IMR-90 (cell line): ENCODE results near the gene OR52W1. TPM values are rescaled to one million over a fixed set of nuclear protein-coding genes. Genes with fewer than 3 reads are reported as not detected.

Experiments
- ATAC-seq: fragments of 200-7000 bp; cut with Tn5 transposase; 2 replicates; pipeline ENCODE4 v1.9.1; 2020; ENCODE audit warnings: low read depth, mild to moderate bottlenecking, moderate library complexity
- BruUV-seq: library from RNA; stranded (reverse); fragments of 400-500 nt; replicated peaks from 2 replicates; lab custom pipeline; 2021; lab: Mats Ljungman, UMichigan
- CTCF ChIA-PET: fragments of 300-600 bp; formaldehyde crosslinking; extraction: SDS; loops from one replicate; lab custom pipeline; 2021; ENCODE audit warnings: antibody characterized with exemption; lab: Yijun Ruan, JAX
- POLR2A ChIA-PET: fragments of 300-600 bp; sonication (Branson Sonifier 250); formaldehyde crosslinking; loops from one replicate; lab custom pipeline; 2022; ENCODE audit warnings: antibody characterized with exemption; ENCODE audit not compliant: unreplicated experiment; lab: Charles Lee
- DNase-seq: peaks from one replicate; pipeline ENCODE4 v3.0.0; 2013
- H2AFZ ChIP-seq: replicated peaks from 2 replicates; pipeline ENCODE3; 2013; ENCODE audit warnings: low read length, mild to moderate bottlenecking; ENCODE audit not compliant: poor library complexity
- H2AK5ac ChIP-seq: 2 replicates; pipeline ENCODE4 v1.6.1; 2013; ENCODE audit warnings: low read depth, low read length, inconsistent platforms
- H2AK9ac ChIP-seq: replicated peaks from 2 replicates; pipeline ENCODE3; 2013; ENCODE audit warnings: mild to moderate bottlenecking, low read depth, low read length, moderate library complexity; ENCODE audit not compliant: poor library complexity
- H2BK120ac ChIP-seq: 2 replicates; pipeline ENCODE4 v1.6.1; 2013; ENCODE audit warnings: low read depth, low read length, inconsistent platforms
- H2BK15ac ChIP-seq: 3 replicates; pipeline ENCODE4 v1.6.1; 2013; ENCODE audit warnings: low read depth, low read length, inconsistent platforms
- H2BK20ac ChIP-seq: 2 replicates; pipeline ENCODE4 v1.6.1; 2013; ENCODE audit warnings: low read depth, mild to moderate bottlenecking, inconsistent platforms, low read length, moderate library complexity
- H2BK5ac ChIP-seq: 2 replicates; pipeline ENCODE4 v1.6.1; 2013; ENCODE audit warnings: mild to moderate bottlenecking, low read depth, low read length, inconsistent platforms; ENCODE audit not compliant: poor library complexity, severe bottlenecking
- H3K14ac ChIP-seq: replicated peaks from 2 replicates; pipeline ENCODE4 v1.6.1; 2013; ENCODE audit warnings: low read depth, low read length, inconsistent platforms
- H3K18ac ChIP-seq: 2 replicates; pipeline ENCODE4 v1.6.1; 2013; ENCODE audit warnings: low read depth, low read length, control low read depth
- H3K23ac ChIP-seq: 2 replicates; pipeline ENCODE4 v1.6.1; 2013; ENCODE audit warnings: low read depth, low read length, inconsistent platforms
- H3K27ac ChIP-seq: 2 replicates; pipeline ENCODE4 v1.5.1; 2013; ENCODE audit warnings: mild to moderate bottlenecking, control low read depth, low read length; ENCODE audit not compliant: insufficient read depth
- H3K27me3 ChIP-seq: 2 replicates; pipeline ENCODE4 v1.6.1; 2013; ENCODE audit warnings: low read length; ENCODE audit not compliant: control insufficient read depth, insufficient read depth
- H3K36me3 ChIP-seq: 2 replicates; pipeline ENCODE4 v1.6.1; 2013; ENCODE audit warnings: low read length, mixed read lengths; ENCODE audit not compliant: control insufficient read depth, insufficient read depth
- H3K4ac ChIP-seq: 2 replicates; pipeline ENCODE4 v1.6.1; 2013; ENCODE audit warnings: low read depth, low read length, inconsistent platforms
- H3K4me1 ChIP-seq: 2 replicates; pipeline ENCODE4 v1.6.1; 2013; ENCODE audit warnings: low read length, mixed read lengths; ENCODE audit not compliant: control insufficient read depth, insufficient read depth
- H3K4me2 ChIP-seq: 2 replicates; pipeline ENCODE4 v1.6.1; 2013; ENCODE audit warnings: low read depth, mild to moderate bottlenecking, control low read depth, low read length, moderate library complexity
- H3K4me3 ChIP-seq: 2 replicates; pipeline ENCODE4 v1.5.1; 2013; ENCODE audit warnings: low read depth, mild to moderate bottlenecking, control low read depth, low read length, moderate library complexity; ENCODE audit not compliant: insufficient read depth
- H3K56ac ChIP-seq: 2 replicates; pipeline ENCODE4 v1.6.1; 2013; ENCODE audit warnings: low read length, inconsistent platforms; ENCODE audit not compliant: insufficient read depth; ENCODE audit errors: extremely low read depth
- H3K79me1 ChIP-seq, 2 experiments: 2 replicates each; pipeline ENCODE4 v1.6.1; 2013; ENCODE audit warnings: low read length in 2 of 2, inconsistent platforms in 1 of 2, low read depth in 1 of 2
- H3K9ac ChIP-seq: 2 replicates; pipeline ENCODE4 v1.6.1; 2013; ENCODE audit warnings: low read depth, low read length, control low read depth
- H3K9me1 ChIP-seq: 2 replicates; pipeline ENCODE4 v1.6.1; 2013; ENCODE audit warnings: low read length, inconsistent platforms; ENCODE audit not compliant: insufficient read depth
- H3K9me3 ChIP-seq: 2 replicates; pipeline ENCODE4 v1.6.1; 2013; ENCODE audit warnings: low read length; ENCODE audit not compliant: control insufficient read depth, insufficient read depth
- H4K20me1 ChIP-seq: 2 replicates; pipeline ENCODE4 v1.6.1; 2013; ENCODE audit warnings: low read length, inconsistent platforms; ENCODE audit not compliant: insufficient read depth
- H4K5ac ChIP-seq: 2 replicates; pipeline ENCODE4 v1.6.1; 2013; ENCODE audit warnings: mild to moderate bottlenecking, low read depth, low read length, control low read depth
- H4K8ac ChIP-seq, 2 experiments: 2 replicates each; pipeline ENCODE4 v1.6.1; 2013; ENCODE audit warnings: low read depth in 2 of 2, low read length in 2 of 2, control low read depth in 1 of 2, inconsistent platforms in 1 of 2
- H4K91ac ChIP-seq: 2 replicates; pipeline ENCODE4 v1.6.1; 2013; ENCODE audit warnings: low read depth, low read length, inconsistent platforms; ENCODE audit not compliant: insufficient read depth
- POLR2A ChIP-seq: IDR thresholded peaks from 2 replicates; pipeline ENCODE4 v1.6.1; 2012; ENCODE audit warnings: mild to moderate bottlenecking, low read depth, low read length
- WGBS, 2 experiments: methylation state at CpG; one replicate each; pipeline versions ENCODE4 v1.1.5 to v1.1.7; 2013; ENCODE audit warnings: missing lambda C conversion rate in 2 of 2; ENCODE audit not compliant: insufficient read length in 1 of 2; ENCODE audit errors: extremely low coverage in 2 of 2; 5-methylcytosine and 5-hydroxymethylcytosine counted together
- dilution Hi-C: fragments of 300-500 bp; cut with HindIII; formaldehyde crosslinking; loops from one replicate; pipeline ENCODE4 v1.14.3; 2018; ENCODE audit warnings: low sequenced_read_pairs; ENCODE audit not compliant: unreplicated experiment
- in situ Hi-C: fragments of 300-500 bp; cut with MboI; formaldehyde crosslinking; loops from 3 replicates; pipeline ENCODE4 v1.14.3; 2019; ENCODE audit warnings: low sequenced_read_pairs, inconsistent platforms, mixed read lengths
- intact Hi-C: fragments of 100-400 bp; cut with micrococcal nuclease; formaldehyde crosslinking; loops from 2 replicates; pipeline ENCODE4 v1.10.0; 2022
- polyA plus RNA-seq, 3 experiments: library from polyadenylated mRNA; depleted of rRNA; stranded (reverse); fragments of >200 nt; gene quantifications; 2 replicates each; pipeline ENCODE4 v1.2.3, GENCODE V29; 2012; ENCODE audit warnings: low replicate concordance in 1 of 3
- total RNA-seq: library from RNA; depleted of rRNA; stranded (reverse); fragments of >200 nt; gene quantifications from 2 replicates; pipeline ENCODE4 v1.2.3, GENCODE V29; 2012

The OR52W1 gene
- total and polyA plus RNA-seq, 2 of the 4 experiments (the other 2 are of a cell fraction) = not detected

DNA sequence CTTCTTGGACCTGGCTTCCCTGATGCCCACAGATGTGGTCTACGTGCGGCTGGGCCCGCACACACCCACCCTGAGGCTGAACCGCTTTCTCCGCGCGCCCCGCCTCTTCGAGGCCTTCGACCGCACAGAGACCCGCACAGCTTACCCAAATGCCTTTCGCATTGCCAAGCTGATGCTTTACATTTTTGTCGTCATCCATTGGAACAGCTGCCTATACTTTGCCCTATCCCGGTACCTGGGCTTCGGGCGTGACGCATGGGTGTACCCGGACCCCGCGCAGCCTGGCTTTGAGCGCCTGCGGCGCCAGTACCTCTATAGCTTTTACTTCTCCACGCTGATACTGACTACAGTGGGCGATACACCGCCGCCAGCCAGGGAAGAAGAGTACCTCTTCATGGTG, 41.1 kb downstream of the OR52W1 start:
- Histone ChIP-seq H3K27ac (no peak overlapping the region), H3K36me3 (no peaks in the 10 kb centered on the region), H3K4me3 (no peak overlapping the region), H3K4ac (no peak overlapping the region), H2BK15ac (no peak overlapping the region), H3K4me1 (no peaks in the 10 kb centered on the region), H4K8ac (no peak overlapping the region), H3K9me3 (no peaks in the 10 kb centered on the region), H3K27me3 (peaks cover 27% of the 10 kb centered on the region), H2AK9ac (no peak overlapping the region), H2BK20ac (no peak overlapping the region), H2BK5ac (no peak overlapping the region), H4K5ac (no peak overlapping the region), H3K4me2 (no peak overlapping the region), H3K23ac (no peak overlapping the region), H2AK5ac (no peak overlapping the region), H3K56ac (no peak overlapping the region), H3K18ac (no peak overlapping the region), H3K79me1 (0 out of 4 replicates have a peak, but pooled peaks cover 0 to 2% of the 10 kb centered on the region in 2 experiments), H2AFZ (no peak overlapping the region), H2BK120ac (no peak overlapping the region), H4K20me1 (no peaks in the 10 kb centered on the region), H4K91ac (no peak overlapping the region), H3K14ac (no peak overlapping the region), H3K9ac (no peak overlapping the region), H3K9me1 (no peaks in the 10 kb centered on the region)
- POLR2A ChIA-PET = no interaction called here
- intact Hi-C loops (no loop called here), in situ Hi-C loops (no loop called here), dilution Hi-C loops (no loop called here)
- WGBS, 2 experiments = 92% methylated on average over 26 of the region's 28 CpGs; no CpG with 5 or more reads in 1 of the 2 experiments
- CTCF ChIA-PET = no interaction called here
- TF ChIP-seq POLR2A = no peak
- no TSS peak for BruUV-seq
- ATAC-seq (no peak), DNase-seq (no peak)
